ENCODE measurements around the gene POU3F2.

Gene POU3F2

DNA sequence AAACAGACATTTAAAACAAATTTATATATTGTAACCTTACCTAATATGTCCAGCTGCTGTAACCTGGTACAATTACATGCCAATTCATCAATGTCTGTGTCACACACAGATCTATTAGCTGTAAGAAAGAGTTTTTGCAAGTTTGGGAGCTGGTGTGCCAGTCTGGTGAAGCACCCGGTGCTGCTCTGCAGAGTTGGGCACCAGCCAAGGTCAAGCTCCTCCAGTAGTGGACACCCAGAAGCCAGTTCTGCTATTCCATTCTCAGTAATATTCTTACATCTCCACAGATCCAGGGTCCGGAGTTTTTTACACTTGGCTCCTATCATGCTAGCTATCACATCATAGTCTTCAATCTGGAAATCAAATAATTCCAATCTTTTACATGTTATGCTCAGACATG, 41.0 kb downstream of the POU3F2 start:
- H3K36me3 ChIP-seq (ENCODE audit: control insufficient read depth in 2 of 2, insufficient read depth in 2 of 2, low read length in 2 of 2): peaks cover 3 to 16% of the 10 kb centered on the region in 2 donors
- no peaks in the 10 kb centered on the region for H3K27me3 ChIP-seq (ENCODE audit: control insufficient read depth in 2 of 2, insufficient read depth in 2 of 2, low read length in 2 of 2)
- H3K4me3 ChIP-seq (ENCODE audit: low read length in 2 of 2): no peak overlapping the region
- no peak overlapping the region for H3K9ac ChIP-seq (ENCODE audit: low read depth in 1 of 2, low read length in 2 of 2)
- H3K9me3 ChIP-seq (ENCODE audit: control insufficient read depth in 2 of 2, low read length in 2 of 2): no peaks in the 10 kb centered on the region
- H3K27ac ChIP-seq (ENCODE audit: low read depth in 2 of 2, low read length in 2 of 2): no peak overlapping the region
- no peaks in the 10 kb centered on the region for H3K4me1 ChIP-seq (ENCODE audit: control insufficient read depth in 2 of 2, insufficient read depth in 2 of 2, low read length in 2 of 2)

- H3K9ac ChIP-seq (ENCODE audit: low read depth in 1 of 2, low read length in 2 of 2): no peak overlapping the region
- no peak overlapping the region for H3K27ac ChIP-seq (ENCODE audit: low read depth in 2 of 2, low read length in 2 of 2)
- no peak overlapping the region for H3K4me3 ChIP-seq (ENCODE audit: low read length in 2 of 2)
- H3K27me3 ChIP-seq (ENCODE audit: control insufficient read depth in 2 of 2, insufficient read depth in 2 of 2, low read length in 2 of 2): no peaks in the 10 kb centered on the region
- H3K36me3 ChIP-seq (ENCODE audit: control insufficient read depth in 2 of 2, insufficient read depth in 2 of 2, low read length in 2 of 2): peaks cover 3 to 18% of the 10 kb centered on the region in 2 donors
- H3K4me1 ChIP-seq (ENCODE audit: control insufficient read depth in 2 of 2, insufficient read depth in 2 of 2, low read length in 2 of 2): no peaks in the 10 kb centered on the region
- no peaks in the 10 kb centered on the region for H3K9me3 ChIP-seq (ENCODE audit: control insufficient read depth in 2 of 2, low read length in 2 of 2)
These were observed 42.9 kb downstream of the POU3F2 start for GRCh38 chr6:98877250-98877649.

DNA sequence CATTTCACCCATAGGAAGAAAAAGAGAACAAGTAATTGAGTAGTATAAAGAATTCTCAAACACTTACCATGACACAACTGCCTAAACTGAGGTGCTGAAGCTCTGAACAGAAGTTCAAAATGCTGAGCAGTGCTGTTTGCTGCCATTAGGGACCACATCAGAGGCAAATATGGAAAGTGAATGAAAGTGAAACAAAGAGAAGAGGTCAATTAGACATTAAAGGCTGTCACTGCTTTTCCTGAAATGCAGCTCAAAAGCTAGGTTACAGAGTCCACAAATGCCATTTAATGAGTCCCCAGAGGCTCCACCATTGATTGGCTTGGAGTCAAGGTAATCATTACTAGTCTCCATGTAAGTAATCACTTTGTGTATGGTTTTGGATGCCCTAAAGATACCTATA, 46.1 kb downstream of the POU3F2 start:
- Histone ChIP-seq H3K36me3 (ENCODE audit: control insufficient read depth in 2 of 2, insufficient read depth in 2 of 2, low read length in 2 of 2) (peaks cover 3 to 12% of the 10 kb centered on the region in 2 donors), H3K27me3 (ENCODE audit: control insufficient read depth in 2 of 2, insufficient read depth in 2 of 2, low read length in 2 of 2) (no peaks in the 10 kb centered on the region), H3K9ac (ENCODE audit: low read depth in 1 of 2, low read length in 2 of 2) (no peak overlapping the region), H3K4me1 (ENCODE audit: control insufficient read depth in 2 of 2, insufficient read depth in 2 of 2, low read length in 2 of 2) (no peaks in the 10 kb centered on the region), H3K4me3 (ENCODE audit: low read length in 2 of 2) (no peak overlapping the region), H3K9me3 (ENCODE audit: control insufficient read depth in 2 of 2, low read length in 2 of 2) (no peaks in the 10 kb centered on the region), H3K27ac (ENCODE audit: low read depth in 2 of 2, low read length in 2 of 2) (no peak overlapping the region)

GRCh38 chr6:98885330-98885729, 51.0 kb downstream of the POU3F2 start:
- no peak overlapping the region for H3K4me3 ChIP-seq (ENCODE audit: low read length in 2 of 2)

GRCh38 chr6:98887650-98888049, 53.3 kb downstream of the POU3F2 start:
- no peak overlapping the region for H3K27ac ChIP-seq (ENCODE audit: low read depth in 2 of 2, low read length in 2 of 2)
- H3K4me1 ChIP-seq (ENCODE audit: control insufficient read depth in 2 of 2, insufficient read depth in 2 of 2, low read length in 2 of 2): no peaks in the 10 kb centered on the region
- H3K4me3 ChIP-seq (ENCODE audit: low read length in 2 of 2): no peak overlapping the region
- no peak overlapping the region for H3K9ac ChIP-seq (ENCODE audit: low read depth in 1 of 2, low read length in 2 of 2)
- H3K9me3 ChIP-seq (ENCODE audit: control insufficient read depth in 2 of 2, low read length in 2 of 2): no peaks in the 10 kb centered on the region
- H3K27me3 ChIP-seq (ENCODE audit: control insufficient read depth in 2 of 2, insufficient read depth in 2 of 2, low read length in 2 of 2): no peaks in the 10 kb centered on the region
- H3K36me3 ChIP-seq (ENCODE audit: control insufficient read depth in 2 of 2, insufficient read depth in 2 of 2, low read length in 2 of 2): peaks cover 6 to 11% of the 10 kb centered on the region in 2 donors

More at GRCh38 chr6:98885330-98885729, 51.0 kb downstream of the POU3F2 start:
- Histone ChIP-seq H3K9me3 (ENCODE audit: control insufficient read depth in 2 of 2, low read length in 2 of 2) (no peaks in the 10 kb centered on the region), H3K9ac (ENCODE audit: low read depth in 1 of 2, low read length in 2 of 2) (no peak overlapping the region), H3K27me3 (ENCODE audit: control insufficient read depth in 2 of 2, insufficient read depth in 2 of 2, low read length in 2 of 2) (no peaks in the 10 kb centered on the region), H3K36me3 (ENCODE audit: control insufficient read depth in 2 of 2, insufficient read depth in 2 of 2, low read length in 2 of 2) (peaks cover 7 to 8% of the 10 kb centered on the region in 2 donors), H3K27ac (ENCODE audit: low read depth in 2 of 2, low read length in 2 of 2) (no peak overlapping the region), H3K4me1 (ENCODE audit: control insufficient read depth in 2 of 2, insufficient read depth in 2 of 2, low read length in 2 of 2) (no peaks in the 10 kb centered on the region)
